HEK293 (cell line): ENCODE results near the gene SPATA24.
A peak's percentile ranks its signal among the peaks of the same experiment; 100 is the strongest.

Source experiments
- CTCF ChIA-PET: fragments of 350-600 bp; formaldehyde crosslinking; extraction: SDS; loops from one replicate; lab custom pipeline; 2021; ENCODE audit warnings: antibody characterized with exemption; lab: Yijun Ruan, JAX
- POLR2A ChIA-PET: fragments of 300-600 bp; formaldehyde crosslinking; extraction: SDS; loops from one replicate; lab custom pipeline; 2020; ENCODE audit warnings: antibody characterized with exemption, inconsistent platforms; lab: Yijun Ruan, JAX
- H3K27ac ChIP-seq: fragments of 200-500 bp; sonication (Bioruptor generic); 2 replicates; pipeline ENCODE4 v1.5.1; 2014; ENCODE audit warnings: low read depth, low read length, control low read depth, inconsistent platforms; ENCODE audit errors: extremely low read depth
- H3K36me3 ChIP-seq, 2 experiments: fragments of 200-500 bp in 1 of 2; sonication (Bioruptor generic) in 1 of 2; 1 replicate in 1 of 2; 2 replicates in 1 of 2; pipeline ENCODE4 v1.5.1; 2014 to 2017; ENCODE audit warnings: inconsistent platforms in 2 of 2, low read length in 2 of 2; ENCODE audit not compliant: control insufficient read depth in 2 of 2, insufficient read depth in 1 of 2
- H3K4me1 ChIP-seq: fragments of 200-500 bp; sonication (Bioruptor generic); 2 replicates; pipeline ENCODE4 v1.5.1; 2014; ENCODE audit warnings: mild to moderate bottlenecking, low read length, inconsistent platforms; ENCODE audit not compliant: control insufficient read depth, insufficient read depth
- H3K4me3 ChIP-seq: 2 replicates; pipeline ENCODE4 v1.5.1; 2011; ENCODE audit warnings: low read depth, mild to moderate bottlenecking, control low read depth, low read length, moderate library complexity
- H3K9me3 ChIP-seq: fragments of 200-500 bp; sonication (Bioruptor generic); 2 replicates; pipeline ENCODE4 v1.5.1; 2014; ENCODE audit warnings: low read depth, low read length, inconsistent platforms; ENCODE audit not compliant: control insufficient read depth, insufficient read depth
- SCRT1 ChIP-seq: fragments of 450-650 bp; formaldehyde crosslinking; IDR thresholded peaks from 2 replicates; pipeline ENCODE4 v1.5.1; 2016; ENCODE audit warnings: missing biosample characterization, missing genetic modification characterization, borderline replicate concordance
- SCRT2 ChIP-seq: fragments of 450-650 bp; formaldehyde crosslinking; IDR thresholded peaks from 2 replicates; pipeline ENCODE4 v1.5.1; 2016; ENCODE audit warnings: missing biosample characterization, missing genetic modification characterization
- ZIC2 ChIP-seq: fragments of 450-650 bp; formaldehyde crosslinking; IDR thresholded peaks from 2 replicates; pipeline ENCODE4 v1.5.1; 2016; ENCODE audit warnings: missing biosample characterization, missing genetic modification characterization
- ZNF239 ChIP-seq: fragments of 450-650 bp; formaldehyde crosslinking; IDR thresholded peaks from 2 replicates; pipeline ENCODE4 v1.5.1; 2016; ENCODE audit warnings: missing biosample characterization, missing genetic modification characterization
- ZNF548 ChIP-seq: fragments of 450-650 bp; formaldehyde crosslinking; IDR thresholded peaks from 2 replicates; pipeline ENCODE4 v1.5.1; 2016; ENCODE audit warnings: missing biosample characterization, missing genetic modification characterization
- ZNF707 ChIP-seq: fragments of 450-650 bp; formaldehyde crosslinking; IDR thresholded peaks from 2 replicates; pipeline ENCODE4 v1.5.1; 2016; ENCODE audit warnings: missing biosample characterization, missing genetic modification characterization
- ZSCAN16 ChIP-seq: fragments of 450-650 bp; formaldehyde crosslinking; IDR thresholded peaks from 2 replicates; pipeline ENCODE4 v1.5.1; 2016; ENCODE audit warnings: missing biosample characterization, missing genetic modification characterization
- TF ChIP-seq, protein P1 (sequence below): fragments of 450-650 bp; formaldehyde crosslinking; IDR thresholded peaks from 2 replicates; pipeline ENCODE4 v1.5.1; 2016; ENCODE audit warnings: missing biosample characterization, missing genetic modification characterization
- TF ChIP-seq, protein P2 (sequence below): fragments of 450-650 bp; formaldehyde crosslinking; IDR thresholded peaks from 2 replicates; pipeline ENCODE4 v1.5.1; 2016; ENCODE audit warnings: missing biosample characterization, missing genetic modification characterization

SPATA24 gene

GRCh38 chr5:139377226-139377625 is 26.7 kb downstream of the SPATA24 start:
- ChIA-PET CTCF (no interaction called here), POLR2A (no interaction called here)
- no peak overlapping the region for H3K27ac ChIP-seq
- no peaks in the 10 kb centered on the region for H3K4me1 ChIP-seq
- no peaks in the 10 kb centered on the region for H3K9me3 ChIP-seq
- TF ChIP-seq ZIC2 (tag by site-specific recombination): peak; percentile 43
- TF ChIP-seq, protein P1, sequence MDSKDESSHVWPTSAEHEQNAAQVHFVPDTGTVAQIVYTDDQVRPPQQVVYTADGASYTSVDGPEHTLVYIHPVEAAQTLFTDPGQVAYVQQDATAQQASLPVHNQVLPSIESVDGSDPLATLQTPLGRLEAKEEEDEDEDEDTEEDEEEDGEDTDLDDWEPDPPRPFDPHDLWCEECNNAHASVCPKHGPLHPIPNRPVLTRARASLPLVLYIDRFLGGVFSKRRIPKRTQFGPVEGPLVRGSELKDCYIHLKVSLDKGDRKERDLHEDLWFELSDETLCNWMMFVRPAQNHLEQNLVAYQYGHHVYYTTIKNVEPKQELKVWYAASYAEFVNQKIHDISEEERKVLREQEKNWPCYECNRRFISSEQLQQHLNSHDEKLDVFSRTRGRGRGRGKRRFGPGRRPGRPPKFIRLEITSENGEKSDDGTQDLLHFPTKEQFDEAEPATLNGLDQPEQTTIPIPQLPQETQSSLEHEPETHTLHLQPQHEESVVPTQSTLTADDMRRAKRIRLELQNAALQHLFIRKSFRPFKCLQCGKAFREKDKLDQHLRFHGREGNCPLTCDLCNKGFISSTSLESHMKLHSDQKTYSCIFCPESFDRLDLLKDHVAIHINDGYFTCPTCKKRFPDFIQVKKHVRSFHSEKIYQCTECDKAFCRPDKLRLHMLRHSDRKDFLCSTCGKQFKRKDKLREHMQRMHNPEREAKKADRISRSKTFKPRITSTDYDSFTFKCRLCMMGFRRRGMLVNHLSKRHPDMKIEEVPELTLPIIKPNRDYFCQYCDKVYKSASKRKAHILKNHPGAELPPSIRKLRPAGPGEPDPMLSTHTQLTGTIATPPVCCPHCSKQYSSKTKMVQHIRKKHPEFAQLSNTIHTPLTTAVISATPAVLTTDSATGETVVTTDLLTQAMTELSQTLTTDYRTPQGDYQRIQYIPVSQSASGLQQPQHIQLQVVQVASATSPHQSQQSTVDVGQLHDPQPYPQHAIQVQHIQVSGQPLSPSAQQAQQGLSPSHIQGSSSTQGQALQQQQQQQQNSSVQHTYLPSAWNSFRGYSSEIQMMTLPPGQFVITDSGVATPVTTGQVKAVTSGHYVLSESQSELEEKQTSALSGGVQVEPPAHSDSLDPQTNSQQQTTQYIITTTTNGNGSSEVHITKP (tag by site-specific recombination): 0 out of 2 replicates have a peak, but pooled peaks have one; percentile 23
- TF ChIP-seq, protein P2, sequence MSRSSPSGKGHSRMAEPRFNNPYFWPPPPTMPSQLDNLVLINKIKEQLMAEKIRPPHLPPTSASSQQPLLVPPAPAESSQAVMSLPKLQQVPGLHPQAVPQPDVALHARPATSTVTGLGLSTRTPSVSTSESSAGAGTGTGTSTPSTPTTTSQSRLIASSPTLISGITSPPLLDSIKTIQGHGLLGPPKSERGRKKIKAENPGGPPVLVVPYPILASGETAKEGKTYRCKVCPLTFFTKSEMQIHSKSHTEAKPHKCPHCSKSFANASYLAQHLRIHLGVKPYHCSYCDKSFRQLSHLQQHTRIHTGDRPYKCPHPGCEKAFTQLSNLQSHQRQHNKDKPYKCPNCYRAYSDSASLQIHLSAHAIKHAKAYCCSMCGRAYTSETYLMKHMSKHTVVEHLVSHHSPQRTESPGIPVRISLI (tag by site-specific recombination): no peak
- H3K4me3 ChIP-seq: no peak overlapping the region
- H3K36me3 ChIP-seq: peaks cover 10 to 17% of the 10 kb centered on the region in 2 experiments; a peak in 2 of 3 replicates

DNA sequence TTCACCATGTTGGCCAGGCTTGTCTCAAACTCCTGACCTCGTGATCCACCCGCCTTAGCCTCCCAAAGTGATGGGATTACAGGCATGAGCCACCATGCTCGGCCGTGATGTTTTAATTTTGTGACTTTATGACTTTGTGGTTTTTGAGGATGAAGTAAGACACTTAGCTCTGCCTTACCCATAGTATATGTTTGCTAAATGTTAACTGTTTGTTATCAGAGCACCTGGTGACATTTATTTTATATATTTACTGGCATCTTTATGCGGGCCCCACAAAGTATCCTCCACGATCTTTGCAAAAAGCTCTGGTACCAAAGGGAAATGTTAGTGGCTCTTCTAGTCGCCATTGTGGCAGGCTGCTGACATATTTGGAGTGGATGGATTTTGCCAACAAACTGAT is 27.5 kb downstream of the SPATA24 start:
- H3K36me3 ChIP-seq: peaks cover 10 to 26% of the 10 kb centered on the region in 2 experiments; a peak in 2 of 3 replicates

DNA sequence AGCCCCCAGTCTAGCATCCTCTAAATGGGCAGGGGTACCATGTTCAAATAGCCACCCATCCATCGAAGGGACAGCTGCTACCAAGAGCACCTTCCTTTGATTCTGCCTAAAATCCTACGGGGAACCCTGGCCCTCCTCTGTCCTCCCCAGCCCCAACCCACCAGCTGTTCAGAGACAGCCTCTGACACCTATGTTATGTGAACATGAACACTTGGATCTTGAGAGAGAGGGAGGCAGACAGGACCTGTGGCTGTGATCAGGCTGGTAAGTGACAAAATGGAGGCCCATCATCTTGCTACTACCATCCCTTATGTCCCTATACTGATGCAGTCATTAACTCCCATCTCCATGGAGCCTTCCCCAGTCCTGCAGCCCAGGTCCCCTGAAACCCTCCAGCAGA is 29.0 kb downstream of the SPATA24 start:
- H3K36me3 ChIP-seq: peaks cover 21 to 35% of the 10 kb centered on the region in 2 experiments; a peak in 2 of 3 replicates
- H3K4me3 ChIP-seq: no peak overlapping the region
- ChIA-PET CTCF (interaction anchor here (1.2 kb wide), 1 partner anchor 33 kb away, joined by 5 read pairs; the partner anchor contains the start of gene PAIP2), POLR2A (interaction anchor here (0.6 kb wide), 1 partner anchor 273 kb away, joined by 4 read pairs; the partner anchor contains the start of gene CXXC5)
- no peaks in the 10 kb centered on the region for H3K9me3 ChIP-seq
- no peaks in the 10 kb centered on the region for H3K4me1 ChIP-seq
- H3K27ac ChIP-seq: no peak overlapping the region
- 0 out of 2 replicates have a peak, but pooled peaks have one; percentile 25 for TF ChIP-seq SCRT1 (tag by site-specific recombination)
- 0 out of 2 replicates have a peak, but pooled peaks have one; percentile 21 for TF ChIP-seq SCRT2 (tag by site-specific recombination)
- no peak for TF ChIP-seq ZNF239 (tag by site-specific recombination)

More for the DNA sequence above, 27.5 kb downstream of the SPATA24 start:
- Histone ChIP-seq H3K4me1 (no peaks in the 10 kb centered on the region), H3K27ac (no peak overlapping the region), H3K4me3 (no peak overlapping the region), H3K9me3 (no peaks in the 10 kb centered on the region)
- ChIA-PET POLR2A (interaction anchor here (0.6 kb wide), 1 partner anchor 8 kb away, joined by 3 read pairs; no protein-coding TSS in a partner anchor), CTCF (interaction anchor here (0.6 kb wide), 1 partner anchor 9 kb away, joined by 3 read pairs; no protein-coding TSS in a partner anchor)
- TF ChIP-seq ZIC2 (tag by site-specific recombination): no peak
- peak; percentile 95 for TF ChIP-seq ZSCAN16

DNA sequence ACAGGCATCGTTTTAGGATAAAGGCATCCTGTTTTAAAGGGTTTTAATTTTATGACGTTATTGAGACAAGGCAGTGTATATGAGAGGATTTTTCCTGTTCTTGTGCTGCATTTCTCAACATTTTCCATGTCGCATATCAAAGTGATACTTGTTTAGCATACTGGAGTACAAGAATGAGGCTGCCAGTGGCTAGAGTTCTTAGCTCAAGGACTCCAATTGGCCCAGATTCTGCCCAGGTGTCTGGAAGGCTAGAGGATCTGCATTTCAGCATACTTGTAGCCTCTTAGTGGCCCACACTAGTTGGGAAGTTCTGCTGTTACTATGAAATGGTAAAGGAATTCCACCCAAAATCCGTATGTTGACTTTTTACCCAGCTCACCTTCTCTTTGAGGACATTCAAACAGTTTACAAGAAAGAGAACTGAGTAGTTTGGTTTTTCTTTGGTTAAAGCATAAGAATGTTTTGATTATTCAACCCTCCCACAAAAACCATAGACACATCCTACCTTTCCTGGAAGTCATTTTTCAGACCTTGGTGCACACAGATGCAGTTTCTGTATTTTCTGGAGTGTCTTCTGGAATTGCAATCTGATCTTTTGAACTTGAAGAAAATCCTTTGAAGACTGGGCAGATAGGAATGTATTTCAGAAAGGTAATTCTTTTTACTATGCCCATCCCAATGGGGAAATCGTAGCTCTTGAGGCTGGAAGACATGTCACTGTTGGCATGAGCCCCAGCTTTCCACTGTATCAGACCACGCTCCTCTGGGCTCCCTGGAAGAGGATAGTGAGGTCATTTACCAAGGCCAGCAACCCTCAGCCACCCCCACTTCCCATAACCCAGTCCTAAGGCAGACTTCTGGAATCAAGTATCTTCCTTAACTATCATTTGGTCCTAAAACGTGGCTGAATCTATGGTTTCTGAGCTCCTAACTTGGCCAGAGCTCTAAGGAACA is 32.1 kb downstream of the SPATA24 start:
- peaks cover 42 to 62% of the 10 kb centered on the region in 2 experiments for H3K36me3 ChIP-seq
- POLR2A ChIA-PET: interaction anchor here (0.6 kb wide), 1 partner anchor 80 kb away, joined by 4 read pairs; no protein-coding TSS in a partner anchor
- H3K4me3 ChIP-seq: no peak overlapping the region
- no peak for TF ChIP-seq ZNF707
- peak; percentile 69 for TF ChIP-seq ZNF548 (tag by site-specific recombination)
- TF ChIP-seq, all 188 proteins: peak for 1
- H3K4me1 ChIP-seq: no peaks in the 10 kb centered on the region
- no peak overlapping the region for H3K27ac ChIP-seq
- H3K9me3 ChIP-seq: no peaks in the 10 kb centered on the region
- CTCF ChIA-PET: interaction anchor here (0.7 to 1.3 kb wide), 2 partner anchors 29 to 52 kb away, joined by 3 to 4 read pairs; no protein-coding TSS in a partner anchor
